Measurements from ENCODE around the gene PKP2. TPM values are rescaled to one million over a fixed set of nuclear protein-coding genes. Genes with fewer than 3 reads are reported as not detected.

Gene PKP2
- total and polyA plus RNA-seq, 2 of the 4 experiments (the other 2 are of a cell fraction) = 0.10 to 0.18 TPM

DNA sequence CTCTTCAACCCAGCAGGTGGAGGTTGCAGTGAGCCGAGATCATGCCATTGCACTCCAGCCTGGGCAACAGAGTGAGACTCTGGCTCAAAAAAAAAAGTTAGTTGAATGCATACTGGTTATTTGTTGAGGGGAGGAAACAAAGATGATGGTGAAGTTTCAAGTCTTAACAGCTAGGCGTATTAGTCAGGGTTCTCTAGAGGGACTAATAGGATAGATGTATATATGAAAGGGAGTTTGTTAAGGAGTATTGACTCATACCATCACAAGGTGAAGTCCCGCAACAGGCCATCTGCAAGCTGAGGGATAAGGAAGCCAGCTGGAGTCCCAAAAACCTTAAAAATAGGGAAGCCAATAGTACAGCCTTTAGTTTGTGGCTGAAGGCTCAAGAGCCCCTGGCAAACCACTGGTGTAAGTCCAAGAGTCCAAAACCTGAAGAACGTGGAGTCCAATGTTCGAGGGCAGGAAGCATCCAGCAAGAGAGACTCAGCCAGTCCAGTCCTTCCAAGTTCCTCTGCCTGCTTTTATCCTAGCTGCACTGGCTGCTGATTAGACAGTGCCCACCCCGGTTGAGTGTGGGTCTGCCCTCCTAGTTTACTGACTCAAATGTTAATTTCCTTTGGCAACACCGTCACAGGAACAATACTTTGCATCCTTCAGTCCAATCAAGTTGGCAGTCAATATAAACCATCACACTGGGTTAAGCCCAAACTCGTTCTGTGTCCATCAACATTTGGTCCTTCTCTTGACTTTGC, 26.1 kb upstream of the PKP2 start:
- Histone ChIP-seq H3K36me3 (ENCODE audit: control insufficient read depth, insufficient read depth, low read length) (no peaks in the 10 kb centered on the region), H3K18ac (ENCODE audit: low read depth, low read length) (no peak overlapping the region), H3K4me3 (ENCODE audit: insufficient read depth, low read depth, low read length) (no peak overlapping the region), H2BK120ac (ENCODE audit: low read depth, low read length) (no peak overlapping the region), H3K56ac (ENCODE audit: extremely low read depth, insufficient read depth, low read length) (no peak overlapping the region), H3K4ac (ENCODE audit: low read depth, low read length) (no peak overlapping the region), H3K27me3 (ENCODE audit: control insufficient read depth, insufficient read depth, low read length) (no peaks in the 10 kb centered on the region), H4K91ac (ENCODE audit: insufficient read depth, low read depth, low read length) (no peak overlapping the region), H3K9me3 (ENCODE audit: control insufficient read depth, insufficient read depth, low read length) (peaks cover 9% of the 10 kb centered on the region; the same call in 1 of the 2 replicates), H3K14ac (replicated peaks; ENCODE audit: low read depth, low read length) (no peak overlapping the region), H3K27ac (ENCODE audit: insufficient read depth, low read length) (no peak overlapping the region), H2AFZ (replicated peaks; ENCODE audit: low read length, poor library complexity) (no peak overlapping the region), H3K79me1 (ENCODE audit: low read depth in 1 of 2, low read length in 2 of 2) (no peaks in the 10 kb centered on the region), H3K4me2 (ENCODE audit: low read depth, low read length) (no peak overlapping the region), H2AK5ac (ENCODE audit: low read depth, low read length) (no peak overlapping the region), H3K23ac (ENCODE audit: low read depth, low read length) (no peak overlapping the region), H3K9ac (ENCODE audit: low read depth, low read length) (no peak overlapping the region), H2BK5ac (ENCODE audit: low read depth, low read length, poor library complexity, severe bottlenecking) (no peak overlapping the region), H2BK20ac (ENCODE audit: low read depth, low read length) (no peak overlapping the region), H3K9me1 (ENCODE audit: insufficient read depth, low read length) (no peaks in the 10 kb centered on the region), H2AK9ac (replicated peaks; ENCODE audit: low read depth, low read length, poor library complexity) (no peak overlapping the region), H4K20me1 (ENCODE audit: insufficient read depth, low read length) (no peaks in the 10 kb centered on the region), H4K5ac (ENCODE audit: low read depth, low read length) (no peak overlapping the region), H3K4me1 (ENCODE audit: control insufficient read depth, insufficient read depth, low read length) (no peaks in the 10 kb centered on the region), H2BK15ac (ENCODE audit: low read depth, low read length) (no peak overlapping the region), H4K8ac (ENCODE audit: low read depth in 2 of 2, low read length in 2 of 2) (no peak overlapping the region)
- intact Hi-C loops (cut with micrococcal nuclease) (no loop called here), in situ Hi-C loops (cut with MboI; ENCODE audit: low sequenced_read_pairs) (no loop called here), dilution Hi-C loops (cut with HindIII; ENCODE audit: low sequenced_read_pairs, unreplicated experiment) (no loop called here)
- TF ChIP-seq, protein P1, sequence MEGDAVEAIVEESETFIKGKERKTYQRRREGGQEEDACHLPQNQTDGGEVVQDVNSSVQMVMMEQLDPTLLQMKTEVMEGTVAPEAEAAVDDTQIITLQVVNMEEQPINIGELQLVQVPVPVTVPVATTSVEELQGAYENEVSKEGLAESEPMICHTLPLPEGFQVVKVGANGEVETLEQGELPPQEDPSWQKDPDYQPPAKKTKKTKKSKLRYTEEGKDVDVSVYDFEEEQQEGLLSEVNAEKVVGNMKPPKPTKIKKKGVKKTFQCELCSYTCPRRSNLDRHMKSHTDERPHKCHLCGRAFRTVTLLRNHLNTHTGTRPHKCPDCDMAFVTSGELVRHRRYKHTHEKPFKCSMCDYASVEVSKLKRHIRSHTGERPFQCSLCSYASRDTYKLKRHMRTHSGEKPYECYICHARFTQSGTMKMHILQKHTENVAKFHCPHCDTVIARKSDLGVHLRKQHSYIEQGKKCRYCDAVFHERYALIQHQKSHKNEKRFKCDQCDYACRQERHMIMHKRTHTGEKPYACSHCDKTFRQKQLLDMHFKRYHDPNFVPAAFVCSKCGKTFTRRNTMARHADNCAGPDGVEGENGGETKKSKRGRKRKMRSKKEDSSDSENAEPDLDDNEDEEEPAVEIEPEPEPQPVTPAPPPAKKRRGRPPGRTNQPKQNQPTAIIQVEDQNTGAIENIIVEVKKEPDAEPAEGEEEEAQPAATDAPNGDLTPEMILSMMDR (conservative IDR thresholded peaks at IDR 0.05; ENCODE audit: low read depth, low read length) = no peak
- TF ChIP-seq CHD1 (IDR thresholded peaks at IDR 0.05; ENCODE audit: low read depth, low read length) (no peak), RFX5 (IDR thresholded peaks at IDR 0.05; ENCODE audit: low read depth, low read length) (no peak), FOS (IDR thresholded peaks at IDR 0.05; ENCODE audit: low read depth, low read length) (no peak)
- ChIA-PET POLR2A (ENCODE audit: unreplicated experiment) (no interaction called here), CTCF (no interaction called here)
- WGBS, 2 experiments (ENCODE audit: extremely low coverage in 2 of 2, insufficient read length in 1 of 2) = 31% methylated on average over 5 of the region's 8 CpGs; no CpG with 5 or more reads in 1 of the 2 experiments
- DNase-seq = no peak
- BruUV-seq (replicated peaks) = no TSS peak
- ATAC-seq (ENCODE audit: low read depth) = no peak
